Stomach (tissue), 4 donors: Measurements from ENCODE around the gene COMTD1.

Experiments
- CTCF ChIP-seq, 7 experiments: fragments of 450-650 bp in 4 of 7; fragments of 200-600 bp in 3 of 7; sonication (generic) in 3 of 7; IDR thresholded peaks; one replicate each; pipeline ENCODE4 v1.5.1; 2016 to 2019; ENCODE audit warnings: antibody characterized with exemption in 7 of 7, control low read depth in 2 of 7, mild to moderate bottlenecking in 1 of 7
- EP300 ChIP-seq: sonication (generic); formaldehyde crosslinking; IDR thresholded peaks from one replicate; pipeline ENCODE4 v1.6.1; 2017; ENCODE audit warnings: antibody characterized with exemption
- POLR2A ChIP-seq, 4 donors: fragments of 450-650 bp; IDR thresholded peaks; one replicate each; pipeline ENCODE4 v1.6.1; 2016; ENCODE audit warnings: antibody characterized with exemption in 4 of 4, control low read depth in 2 of 4, mild to moderate bottlenecking in 1 of 4, moderate library complexity in 1 of 4
- POLR2AphosphoS5 ChIP-seq, 3 donors: sonication (generic); formaldehyde crosslinking; IDR thresholded peaks; one replicate each; pipeline ENCODE4 v1.6.1; 2016; ENCODE audit warnings: antibody characterized with exemption in 3 of 3

- no peak for TF ChIP-seq CTCF (IDR thresholded peaks at IDR 0.05)
- no peak for TF ChIP-seq EP300
- no peak for TF ChIP-seq POLR2AphosphoS5 (IDR thresholded peaks at IDR 0.05)
- TF ChIP-seq POLR2A (IDR thresholded peaks at IDR 0.05), result no peak
Observed at GRCh38 chr10:75238182-75239095, 2.7 kb upstream of the COMTD1 start.
